Mammary epithelial cell (primary cell): Measurements from ENCODE around the gene ZFTA.

Experiments used
- EZH2 ChIP-seq: IDR thresholded peaks from 2 replicates; pipeline ENCODE4 v1.6.1; 2012; ENCODE audit warnings: low read length, inconsistent platforms, borderline replicate concordance
- TF ChIP-seq, protein P1 (sequence below), 2 donors: IDR thresholded peaks in 1 of 2; conservative IDR thresholded peaks in 1 of 2; 2 replicates each; pipeline ENCODE4 v1.5.1; 2011 to 2012; ENCODE audit warnings: inconsistent platforms in 2 of 2, low read length in 2 of 2, mild to moderate bottlenecking in 2 of 2, control low read depth in 1 of 2, low read depth in 1 of 2; ENCODE audit not compliant: insufficient read depth in 1 of 2; ENCODE audit errors: extremely low read depth in 1 of 2

DNA sequence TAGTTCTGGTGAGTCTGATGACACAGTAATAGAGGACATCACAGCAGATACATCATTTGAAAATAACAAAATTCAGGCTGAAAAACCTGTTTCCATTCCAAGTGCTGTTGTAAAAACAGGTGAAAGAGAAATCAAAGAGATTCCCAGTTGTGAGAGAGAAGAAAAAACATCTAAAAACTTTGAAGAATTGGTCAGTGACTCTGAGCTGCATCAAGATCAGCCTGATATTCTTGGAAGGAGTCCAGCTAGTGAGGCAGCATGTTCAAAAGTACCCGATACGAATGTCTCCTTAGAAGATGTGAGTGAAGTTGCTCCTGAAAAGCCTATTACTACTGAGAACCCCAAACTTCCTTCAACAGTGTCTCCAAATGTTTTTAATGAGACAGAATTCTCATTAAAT, 48.6 kb downstream of the ZFTA start:
- no peak for TF ChIP-seq EZH2
- TF ChIP-seq, protein P1, sequence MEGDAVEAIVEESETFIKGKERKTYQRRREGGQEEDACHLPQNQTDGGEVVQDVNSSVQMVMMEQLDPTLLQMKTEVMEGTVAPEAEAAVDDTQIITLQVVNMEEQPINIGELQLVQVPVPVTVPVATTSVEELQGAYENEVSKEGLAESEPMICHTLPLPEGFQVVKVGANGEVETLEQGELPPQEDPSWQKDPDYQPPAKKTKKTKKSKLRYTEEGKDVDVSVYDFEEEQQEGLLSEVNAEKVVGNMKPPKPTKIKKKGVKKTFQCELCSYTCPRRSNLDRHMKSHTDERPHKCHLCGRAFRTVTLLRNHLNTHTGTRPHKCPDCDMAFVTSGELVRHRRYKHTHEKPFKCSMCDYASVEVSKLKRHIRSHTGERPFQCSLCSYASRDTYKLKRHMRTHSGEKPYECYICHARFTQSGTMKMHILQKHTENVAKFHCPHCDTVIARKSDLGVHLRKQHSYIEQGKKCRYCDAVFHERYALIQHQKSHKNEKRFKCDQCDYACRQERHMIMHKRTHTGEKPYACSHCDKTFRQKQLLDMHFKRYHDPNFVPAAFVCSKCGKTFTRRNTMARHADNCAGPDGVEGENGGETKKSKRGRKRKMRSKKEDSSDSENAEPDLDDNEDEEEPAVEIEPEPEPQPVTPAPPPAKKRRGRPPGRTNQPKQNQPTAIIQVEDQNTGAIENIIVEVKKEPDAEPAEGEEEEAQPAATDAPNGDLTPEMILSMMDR (conservative IDR thresholded peaks at IDR 0.05 in 1 of 2, IDR thresholded peaks at IDR 0.05 in 1 of 2; ENCODE audit: extremely low read depth in 1 of 2, insufficient read depth in 1 of 2, low read depth in 1 of 2, low read length in 2 of 2): no peak
